PFSK-1 (cell line): ENCODE data around the gene GAS7.

Source experiments
- FOXP2 ChIP-seq: optimal IDR thresholded peaks from 2 replicates; pipeline ENCODE3; 2011; ENCODE audit warnings: borderline replicate concordance, control low read depth, inconsistent platforms; ENCODE audit not compliant: insufficient read depth; ENCODE audit errors: extremely low read length, extremely low read depth
- POLR2AphosphoS5 ChIP-seq: IDR thresholded peaks from 2 replicates; pipeline ENCODE4 v1.6.1; 2012; ENCODE audit warnings: low read depth, mild to moderate bottlenecking, control low read depth, low read length, moderate library complexity
- REST ChIP-seq, 2 experiments: IDR thresholded peaks; 2 replicates each; pipeline versions ENCODE4 v1.6.1 to v1.8.0; 2011 to 2012; ENCODE audit warnings: low read depth in 2 of 2, low read length in 2 of 2, control low read depth in 1 of 2, inconsistent platforms in 1 of 2, mild to moderate bottlenecking in 1 of 2, moderate library complexity in 1 of 2; ENCODE audit not compliant: insufficient read depth in 1 of 2
- SIN3A ChIP-seq: IDR thresholded peaks from 2 replicates; pipeline ENCODE4 v1.6.1; 2012; ENCODE audit warnings: mild to moderate bottlenecking, low read length, moderate library complexity, borderline replicate concordance; ENCODE audit not compliant: insufficient read depth
- TAF1 ChIP-seq: IDR thresholded peaks from 2 replicates; pipeline ENCODE4 v1.6.1; 2012; ENCODE audit warnings: low read length, control low read depth, borderline replicate concordance; ENCODE audit not compliant: insufficient read depth

GAS7 gene

GRCh38 chr17:9959377-9959981 lies 238.9 kb downstream of the GAS7 start:
- no peak for TF ChIP-seq FOXP2
- TF ChIP-seq SIN3A = no peak
- TF ChIP-seq TAF1 = no peak
- no peak for TF ChIP-seq REST (IDR thresholded peaks at IDR 0.05; ENCODE audit: insufficient read depth in 1 of 2, low read depth in 2 of 2, low read length in 2 of 2)
- TF ChIP-seq POLR2AphosphoS5 = no peak

DNA sequence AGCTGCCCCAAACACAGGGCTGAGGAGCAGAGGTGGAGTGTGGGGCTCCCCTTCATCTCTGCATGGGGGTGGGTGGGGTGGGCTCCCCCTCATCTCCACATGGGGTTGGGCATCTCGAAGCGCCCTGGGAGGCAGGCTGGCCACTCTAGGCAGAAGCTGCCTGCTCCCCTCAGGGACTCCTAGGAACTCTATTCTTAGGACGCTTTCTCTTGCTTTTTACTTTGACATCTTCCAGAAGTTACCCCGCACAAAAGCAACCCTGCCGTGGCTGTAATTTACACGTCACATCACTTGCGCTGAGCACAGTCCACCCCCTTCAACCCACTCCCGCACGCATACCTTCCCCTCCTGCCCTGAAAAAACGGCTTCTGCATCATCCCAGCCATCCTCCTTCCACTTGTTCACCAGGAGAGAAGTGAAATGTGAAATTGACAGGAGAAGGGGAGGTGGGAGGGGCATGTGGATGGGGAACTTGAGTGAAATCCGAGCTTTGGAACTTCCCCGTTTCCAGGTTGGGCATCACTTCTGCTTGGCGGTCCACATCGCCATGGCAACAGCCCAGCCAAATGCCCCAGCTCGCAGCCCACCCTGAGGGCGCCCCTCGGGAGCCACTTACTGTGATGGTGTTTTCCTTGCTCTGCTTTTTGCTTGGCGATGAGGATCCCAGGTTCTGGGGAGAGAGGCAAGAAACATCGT lies 239.7 kb downstream of the GAS7 start:
- no peak for TF ChIP-seq REST (IDR thresholded peaks at IDR 0.05; ENCODE audit: insufficient read depth in 1 of 2, low read depth in 2 of 2, low read length in 2 of 2)
- TF ChIP-seq SIN3A = no peak
- TF ChIP-seq FOXP2 = no peak

- TF ChIP-seq FOXP2 = no peak
- no peak for TF ChIP-seq POLR2AphosphoS5
- TF ChIP-seq SIN3A = no peak
- TF ChIP-seq TAF1 = no peak
- no peak for TF ChIP-seq REST (IDR thresholded peaks at IDR 0.05; ENCODE audit: insufficient read depth in 1 of 2, low read depth in 2 of 2, low read length in 2 of 2)
Observed at GRCh38 chr17:9957244-9957643, 241.2 kb downstream of the GAS7 start.

GRCh38 chr17:9956474-9957131 lies 241.8 kb downstream of the GAS7 start:
- TF ChIP-seq REST (IDR thresholded peaks at IDR 0.05; ENCODE audit: insufficient read depth in 1 of 2, low read depth in 2 of 2, low read length in 2 of 2) (no peak), FOXP2 (no peak), TAF1 (no peak), SIN3A (no peak), POLR2AphosphoS5 (no peak)
